ENCODE data around the gene AP5Z1.

DNA sequence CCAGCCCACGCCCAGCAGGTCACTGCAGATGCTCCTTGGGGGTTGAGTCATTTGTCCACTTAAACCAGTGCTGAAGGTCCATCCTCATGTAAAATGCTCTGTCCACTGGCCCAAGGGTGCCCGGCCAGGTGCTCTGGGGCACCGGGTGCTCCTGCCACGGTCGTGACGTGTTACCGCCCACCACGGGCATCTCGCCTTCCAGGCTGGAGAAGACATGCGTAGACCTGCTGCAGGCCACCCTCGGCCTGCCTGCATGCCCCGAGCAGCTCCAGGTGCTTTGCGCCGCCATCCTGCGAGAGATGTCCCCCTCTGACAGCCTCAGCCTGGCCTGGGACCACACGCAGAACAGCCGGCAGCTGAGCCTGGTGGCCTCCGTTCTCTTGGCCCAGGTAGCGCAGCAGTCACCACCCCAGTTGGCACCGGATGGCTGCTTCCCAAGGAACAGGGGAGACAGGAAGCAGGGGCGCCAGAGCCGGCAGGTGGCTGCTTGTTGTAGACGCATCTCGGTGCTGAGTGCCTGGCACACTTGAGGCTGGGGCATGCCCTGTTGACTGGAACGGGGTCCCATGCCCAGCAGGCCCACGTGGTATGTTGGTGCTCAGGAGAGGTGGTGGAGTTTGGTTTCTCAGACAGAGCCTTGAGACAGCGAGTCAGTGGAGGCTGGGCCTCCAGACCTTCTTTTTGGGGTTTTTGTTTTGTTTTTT is 6.1 kb downstream of the AP5Z1 start:
- TF ChIP-seq, protein P1, sequence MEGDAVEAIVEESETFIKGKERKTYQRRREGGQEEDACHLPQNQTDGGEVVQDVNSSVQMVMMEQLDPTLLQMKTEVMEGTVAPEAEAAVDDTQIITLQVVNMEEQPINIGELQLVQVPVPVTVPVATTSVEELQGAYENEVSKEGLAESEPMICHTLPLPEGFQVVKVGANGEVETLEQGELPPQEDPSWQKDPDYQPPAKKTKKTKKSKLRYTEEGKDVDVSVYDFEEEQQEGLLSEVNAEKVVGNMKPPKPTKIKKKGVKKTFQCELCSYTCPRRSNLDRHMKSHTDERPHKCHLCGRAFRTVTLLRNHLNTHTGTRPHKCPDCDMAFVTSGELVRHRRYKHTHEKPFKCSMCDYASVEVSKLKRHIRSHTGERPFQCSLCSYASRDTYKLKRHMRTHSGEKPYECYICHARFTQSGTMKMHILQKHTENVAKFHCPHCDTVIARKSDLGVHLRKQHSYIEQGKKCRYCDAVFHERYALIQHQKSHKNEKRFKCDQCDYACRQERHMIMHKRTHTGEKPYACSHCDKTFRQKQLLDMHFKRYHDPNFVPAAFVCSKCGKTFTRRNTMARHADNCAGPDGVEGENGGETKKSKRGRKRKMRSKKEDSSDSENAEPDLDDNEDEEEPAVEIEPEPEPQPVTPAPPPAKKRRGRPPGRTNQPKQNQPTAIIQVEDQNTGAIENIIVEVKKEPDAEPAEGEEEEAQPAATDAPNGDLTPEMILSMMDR (conservative IDR thresholded peaks at IDR 0.05 in 1 of 2, IDR thresholded peaks at IDR 0.05 in 1 of 2; ENCODE audit: extremely low read depth in 1 of 2, insufficient read depth in 1 of 2, low read depth in 1 of 2, low read length in 2 of 2): no peak
- no peak for TF ChIP-seq EZH2 (IDR thresholded peaks at IDR 0.05; ENCODE audit: borderline replicate concordance, low read length)
